Measurements from ENCODE around the gene TUBA1C.
"Not testable (repeated sequence)": the region's sequence is repeated elsewhere in the genome, so short reads cannot be mapped to it uniquely, and the experiment has no call there.

TUBA1C gene

DNA sequence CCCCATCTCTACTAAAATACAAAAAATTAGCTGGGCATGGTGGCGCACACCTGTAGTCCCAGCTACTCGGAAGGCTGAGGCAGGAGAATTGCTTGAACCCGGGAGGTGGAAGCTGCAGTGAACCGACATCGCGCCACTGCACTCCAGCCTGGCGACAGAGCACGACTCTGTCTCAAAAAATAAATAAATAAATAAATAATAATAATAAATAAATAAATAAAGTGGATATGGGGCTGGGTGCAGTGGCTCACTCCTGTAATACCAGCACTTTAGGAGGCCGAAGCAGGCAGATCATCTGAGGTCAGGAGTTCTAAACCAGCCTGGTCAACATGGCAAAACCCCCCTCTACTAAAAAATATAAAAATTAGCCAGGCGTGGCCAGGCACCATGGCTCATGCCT lies 52.2 kb downstream of the TUBA1C start:
- not testable (repeated sequence) for H3K36me3 ChIP-seq (ENCODE audit: control insufficient read depth, insufficient read depth, low read length); H3K27ac ChIP-seq (ENCODE audit: low read depth, low read length); H3K27me3 ChIP-seq (ENCODE audit: control insufficient read depth, insufficient read depth, low read length); H3K9ac ChIP-seq (ENCODE audit: low read length); H3K4me3 ChIP-seq (ENCODE audit: low read length); H3K4me1 ChIP-seq (ENCODE audit: control insufficient read depth, insufficient read depth, low read length)

DNA sequence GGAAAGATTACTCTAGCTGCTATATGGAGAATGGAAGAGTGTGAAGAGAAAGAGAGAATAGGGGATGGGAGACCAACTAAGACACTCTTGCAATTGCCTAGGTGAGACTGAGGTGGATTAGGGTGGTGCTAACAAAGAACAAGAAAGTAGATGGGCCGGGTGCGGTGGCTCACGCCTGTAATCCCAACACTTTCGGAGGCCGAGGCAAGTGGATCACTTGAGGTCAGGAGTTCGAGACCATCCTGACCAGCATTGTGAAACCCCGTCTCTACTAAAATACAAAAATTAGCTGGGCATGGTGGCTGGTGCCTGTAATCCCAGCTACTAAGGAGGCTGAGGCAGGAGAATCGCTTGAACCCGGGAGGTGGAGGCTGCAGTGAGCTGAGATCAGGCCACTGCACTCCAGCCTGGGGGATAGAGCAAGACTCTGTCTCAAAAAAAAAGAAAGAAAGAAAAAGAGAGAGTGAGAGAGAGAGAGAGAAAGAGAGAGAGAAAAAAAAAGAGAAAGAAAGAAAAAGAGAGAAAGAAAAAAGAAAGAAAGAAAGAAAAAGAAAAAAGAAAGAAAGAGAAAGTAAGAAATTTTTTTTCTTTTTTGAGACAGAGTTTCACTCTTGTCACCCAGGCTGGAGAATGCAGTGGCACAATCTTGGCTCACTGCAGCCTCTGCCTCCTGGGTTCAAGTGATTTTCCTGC lies 55.7 kb downstream of the TUBA1C start:
- H3K4me1 ChIP-seq (ENCODE audit: control insufficient read depth, insufficient read depth, low read length); H3K4me3 ChIP-seq (ENCODE audit: low read length); H3K27ac ChIP-seq (ENCODE audit: low read depth, low read length); H3K9ac ChIP-seq (ENCODE audit: low read length); H3K27me3 ChIP-seq (ENCODE audit: control insufficient read depth, insufficient read depth, low read length); H3K36me3 ChIP-seq (ENCODE audit: control insufficient read depth, insufficient read depth, low read length): not testable (repeated sequence)

- H3K9ac ChIP-seq (ENCODE audit: low read length), result no peak overlapping the region
- peaks cover 9% of the 10 kb centered on the region for H3K4me1 ChIP-seq (ENCODE audit: control insufficient read depth, insufficient read depth, low read length)
- H3K27ac ChIP-seq (ENCODE audit: low read depth, low read length), result peak overlapping the region; percentile 56
- no peaks in the 10 kb centered on the region for H3K36me3 ChIP-seq (ENCODE audit: control insufficient read depth, insufficient read depth, low read length)
- H3K4me3 ChIP-seq (ENCODE audit: low read length), result peak overlapping the region; percentile 83
- H3K27me3 ChIP-seq (ENCODE audit: control insufficient read depth, insufficient read depth, low read length), result no peaks in the 10 kb centered on the region
These were observed 57.5 kb downstream of the TUBA1C start for GRCh38 chr12:49322367-49322707.

DNA sequence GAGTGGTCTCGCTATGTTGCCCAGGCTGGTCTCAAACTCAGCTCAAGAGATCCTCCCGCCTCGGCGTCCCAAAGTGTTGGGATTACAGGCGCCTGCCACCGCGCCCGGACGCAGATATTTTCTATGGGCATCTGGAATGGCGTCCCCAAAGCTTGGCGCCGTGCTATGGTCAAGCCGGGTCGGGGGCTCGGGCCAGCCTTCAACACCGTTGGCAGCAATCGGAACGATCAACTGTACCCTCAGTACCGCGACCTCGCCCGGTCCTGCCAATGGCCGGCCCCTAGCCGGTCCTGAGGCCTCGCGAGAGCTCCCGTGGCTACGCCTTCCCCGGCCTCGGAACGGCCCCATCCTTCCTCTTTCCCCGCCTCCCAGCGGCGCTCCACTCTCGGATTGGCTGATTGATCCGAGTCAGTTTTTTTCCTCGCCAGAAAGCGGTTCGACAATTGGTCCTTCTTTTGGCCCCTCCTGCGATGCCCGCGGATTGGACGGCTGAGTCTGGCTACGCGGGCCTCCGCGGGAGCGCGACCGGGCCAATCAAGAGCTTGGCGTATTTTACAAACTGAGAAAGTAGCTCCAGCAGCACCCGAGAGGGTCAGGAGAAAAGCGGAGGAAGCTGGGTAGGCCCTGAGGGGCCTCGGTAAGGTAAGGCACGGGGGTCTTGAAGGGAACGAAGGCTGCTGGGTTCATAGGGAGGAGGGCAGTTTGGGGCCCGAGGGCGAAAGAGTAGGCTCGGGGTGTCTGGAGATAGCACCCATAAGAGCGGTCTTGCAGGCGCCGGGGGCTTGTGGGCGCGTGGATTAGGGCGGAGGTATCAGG lies 58.0 kb downstream of the TUBA1C start, which contains the start of gene TROAP:
TSS of gene TROAP (plus strand) at position 548 of the 816 bp plus-strand sequence. CDS start 354 bp downstream, outside the sequence.
- no peaks in the 10 kb centered on the region for H3K36me3 ChIP-seq (ENCODE audit: control insufficient read depth, insufficient read depth, low read length)
- no peaks in the 10 kb centered on the region for H3K27me3 ChIP-seq (ENCODE audit: control insufficient read depth, insufficient read depth, low read length)
- no peak within 1 kb of the TSS for H3K9ac ChIP-seq (ENCODE audit: low read length)
- H3K4me1 ChIP-seq (ENCODE audit: control insufficient read depth, insufficient read depth, low read length), result peaks cover 9% of the 10 kb centered on the region
- H3K27ac ChIP-seq (ENCODE audit: low read depth, low read length), result peak within 1 kb of the TSS; percentile 56
- peak within 1 kb of the TSS; percentile 83 for H3K4me3 ChIP-seq (ENCODE audit: low read length)

DNA sequence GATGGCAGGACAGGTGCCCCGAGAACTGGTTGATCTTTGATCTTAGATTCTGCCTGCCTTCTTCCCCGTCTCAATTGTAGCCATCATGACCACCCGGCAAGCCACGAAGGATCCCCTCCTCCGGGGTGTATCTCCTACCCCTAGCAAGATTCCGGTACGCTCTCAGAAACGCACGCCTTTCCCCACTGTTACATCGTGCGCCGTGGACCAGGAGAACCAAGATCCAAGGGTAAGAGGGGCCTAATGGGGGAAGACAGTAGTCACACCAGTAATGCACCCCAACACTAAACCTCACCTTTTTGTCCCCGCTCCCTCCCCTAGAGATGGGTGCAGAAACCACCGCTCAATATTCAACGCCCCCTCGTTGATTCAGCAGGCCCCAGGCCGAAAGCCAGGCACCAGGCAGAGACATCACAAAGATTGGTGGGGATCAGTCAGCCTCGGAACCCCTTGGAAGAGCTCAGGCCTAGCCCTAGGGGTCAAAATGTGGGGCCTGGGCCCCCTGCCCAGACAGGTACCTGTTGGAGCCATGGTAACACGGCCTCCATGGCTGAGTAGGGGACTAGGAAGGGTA lies 58.7 kb downstream of the TUBA1C start:
- Histone ChIP-seq H3K27ac (ENCODE audit: low read depth, low read length) (no peak overlapping the region), H3K36me3 (ENCODE audit: control insufficient read depth, insufficient read depth, low read length) (no peaks in the 10 kb centered on the region), H3K4me1 (ENCODE audit: control insufficient read depth, insufficient read depth, low read length) (peaks cover 9% of the 10 kb centered on the region), H3K27me3 (ENCODE audit: control insufficient read depth, insufficient read depth, low read length) (no peaks in the 10 kb centered on the region), H3K4me3 (ENCODE audit: low read length) (peak overlapping the region; percentile 83), H3K9ac (ENCODE audit: low read length) (no peak overlapping the region)

Measured in rectal smooth muscle tissue (tissue), 1 donor.